GM21576 (cell line): Measurements from ENCODE around the gene CYYR1.
"Not testable (repeated sequence)": the region's sequence is repeated elsewhere in the genome, so short reads cannot be mapped to it uniquely, and the experiment has no call there.

Source experiments
- ATAC-seq: cut with Tn5 transposase; IDR thresholded peaks from one replicate; pipeline ENCODE4 v1.9.1; 2021; ENCODE audit warnings: mild to moderate bottlenecking, moderate library complexity; ENCODE audit not compliant: unreplicated experiment

Gene CYYR1

GRCh38 chr21:26495283-26495849, 77.7 kb downstream of the CYYR1 start:
- ATAC-seq: no peak

GRCh38 chr21:26491663-26492062, 81.4 kb downstream of the CYYR1 start:
- ATAC-seq: no peak

- ATAC-seq: no peak
These were observed 82.3 kb downstream of the CYYR1 start for GRCh38 chr21:26490771-26491170.

GRCh38 chr21:26489781-26490180, 83.3 kb downstream of the CYYR1 start:
- ATAC-seq: no peak

GRCh38 chr21:26487981-26488480, 85.1 kb downstream of the CYYR1 start:
- no peak for ATAC-seq

GRCh38 chr21:26473471-26473870, 99.6 kb downstream of the CYYR1 start:
- ATAC-seq: no peak

GRCh38 chr21:26471099-26471471, 102.0 kb downstream of the CYYR1 start:
- ATAC-seq: no peak

- no peak for ATAC-seq
These were observed 102.6 kb downstream of the CYYR1 start for GRCh38 chr21:26470351-26471098.

GRCh38 chr21:26469789-26470188, 103.3 kb downstream of the CYYR1 start:
- ATAC-seq: no peak

GRCh38 chr21:26465916-26466315, 107.2 kb downstream of the CYYR1 start:
- ATAC-seq: no peak

GRCh38 chr21:26461500-26461899, 111.6 kb downstream of the CYYR1 start:
- no peak for ATAC-seq

- ATAC-seq: no peak
These were observed 112.5 kb downstream of the CYYR1 start for GRCh38 chr21:26460621-26461020.

- ATAC-seq: not testable (repeated sequence)
These were observed 114.2 kb downstream of the CYYR1 start for GRCh38 chr21:26458854-26459253.

- no peak for ATAC-seq
These were observed 115.3 kb downstream of the CYYR1 start for GRCh38 chr21:26457817-26458216.

GRCh38 chr21:26453267-26453666, 119.8 kb downstream of the CYYR1 start:
- no peak for ATAC-seq

- no peak for ATAC-seq
These were observed 121.9 kb downstream of the CYYR1 start for GRCh38 chr21:26451081-26451740.

- no peak for ATAC-seq
These were observed 123.9 kb downstream of the CYYR1 start for GRCh38 chr21:26449161-26449560.

GRCh38 chr21:26448751-26449150, 124.3 kb downstream of the CYYR1 start:
- no peak for ATAC-seq

- ATAC-seq: no peak
These were observed 125.1 kb downstream of the CYYR1 start for GRCh38 chr21:26447932-26448475.

- ATAC-seq: no peak
These were observed 127.6 kb downstream of the CYYR1 start for GRCh38 chr21:26445440-26445839.

- ATAC-seq: no peak
These were observed 128.4 kb downstream of the CYYR1 start for GRCh38 chr21:26444646-26445045.

- ATAC-seq: no peak
These were observed 129.2 kb downstream of the CYYR1 start for GRCh38 chr21:26443867-26444266.
